GM15510 (cell line): Measurements from ENCODE around the gene CFAP57.

Source experiments
- POLR2A ChIP-seq: IDR thresholded peaks from 3 replicates; pipeline ENCODE4 v1.6.1; 2011; ENCODE audit warnings: borderline replicate concordance; ENCODE audit not compliant: insufficient read length; ENCODE audit errors: extremely low read depth

CFAP57 gene

DNA sequence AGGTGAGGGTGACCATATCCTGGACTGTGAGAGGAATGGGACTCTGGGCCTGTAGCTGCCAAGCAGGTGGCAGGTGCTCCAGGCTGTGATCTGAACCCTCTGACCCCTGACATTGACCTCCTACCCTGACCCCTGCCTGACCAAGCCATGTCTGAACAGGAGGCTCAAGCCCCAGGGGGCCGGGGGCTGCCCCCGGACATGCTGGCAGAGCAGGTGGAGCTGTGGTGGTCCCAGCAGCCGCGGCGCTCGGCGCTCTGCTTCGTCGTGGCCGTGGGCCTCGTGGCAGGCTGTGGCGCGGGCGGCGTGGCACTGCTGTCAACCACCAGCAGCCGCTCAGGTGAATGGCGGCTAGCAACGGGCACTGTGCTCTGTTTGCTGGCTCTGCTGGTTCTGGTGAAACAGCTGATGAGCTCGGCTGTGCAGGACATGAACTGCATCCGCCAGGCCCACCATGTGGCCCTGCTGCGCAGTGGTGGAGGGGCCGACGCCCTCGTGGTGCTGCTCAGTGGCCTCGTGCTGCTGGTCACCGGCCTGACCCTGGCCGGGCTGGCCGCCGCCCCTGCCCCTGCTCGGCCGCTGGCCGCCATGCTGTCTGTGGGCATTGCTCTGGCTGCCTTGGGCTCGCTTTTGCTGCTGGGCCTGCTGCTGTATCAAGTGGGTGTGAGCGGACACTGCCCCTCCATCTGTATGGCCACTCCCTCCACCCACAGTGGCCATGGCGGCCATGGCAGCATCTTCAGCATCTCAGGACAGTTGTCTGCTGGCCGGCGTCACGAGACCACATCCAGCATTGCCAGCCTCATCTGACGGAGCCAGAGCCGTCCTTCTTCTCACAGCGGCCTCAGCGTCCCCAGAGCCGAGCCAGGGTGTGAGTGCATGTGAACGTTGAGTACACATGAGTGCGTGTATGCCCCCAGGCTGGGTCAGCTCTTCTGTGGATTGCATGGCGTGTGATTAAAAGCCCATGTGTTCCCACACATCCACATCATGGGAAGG lies 100.7 kb downstream of the CFAP57 start:
- TF ChIP-seq POLR2A: no peak

- TF ChIP-seq POLR2A: no peak
These were observed 101.6 kb downstream of the CFAP57 start for GRCh38 chr1:43273708-43274107.

GRCh38 chr1:43274125-43274803 lies 102.1 kb downstream of the CFAP57 start:
- TF ChIP-seq POLR2A: no peak

GRCh38 chr1:43274804-43275180 lies 102.7 kb downstream of the CFAP57 start:
- TF ChIP-seq POLR2A: no peak

DNA sequence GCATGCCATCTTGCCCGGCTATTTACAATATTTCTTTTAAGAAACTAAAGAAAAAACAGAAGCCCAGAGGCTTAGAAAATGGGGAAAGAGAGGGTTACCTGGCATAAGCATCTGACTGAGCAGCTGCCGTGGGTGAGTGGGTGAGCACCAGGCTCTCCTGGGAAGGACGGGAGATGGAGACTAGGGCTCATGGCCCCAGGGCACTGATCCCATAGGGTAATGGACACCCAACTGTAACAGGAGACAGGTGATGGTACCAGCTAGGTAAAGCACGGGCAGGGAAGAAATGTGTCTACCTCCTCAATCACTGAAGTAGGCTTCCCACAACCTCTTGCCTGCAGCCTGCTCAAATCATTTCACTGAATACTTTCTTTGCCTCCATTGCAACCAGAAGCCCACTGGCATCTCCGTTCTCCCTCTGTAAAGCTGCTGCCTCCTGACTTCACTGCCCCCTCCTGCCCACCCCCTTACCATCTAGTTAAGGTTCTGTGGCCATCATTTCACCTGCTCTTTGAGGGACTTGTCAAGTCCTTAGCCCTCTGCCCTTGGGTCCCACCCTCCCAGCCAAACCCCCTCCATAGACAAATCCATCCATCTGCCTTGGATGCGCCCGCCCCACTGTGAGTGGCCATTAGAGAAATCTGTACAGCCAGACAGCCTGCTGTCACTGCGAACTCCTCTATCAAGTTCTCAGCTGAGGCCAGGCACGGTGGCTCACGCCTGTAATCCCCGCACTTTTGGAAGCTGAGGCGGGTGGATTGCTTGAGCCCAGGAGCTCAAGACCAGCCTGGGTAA lies 103.9 kb downstream of the CFAP57 start:
- TF ChIP-seq POLR2A: no peak

GRCh38 chr1:43276673-43277072 lies 104.5 kb downstream of the CFAP57 start:
- no peak for TF ChIP-seq POLR2A

DNA sequence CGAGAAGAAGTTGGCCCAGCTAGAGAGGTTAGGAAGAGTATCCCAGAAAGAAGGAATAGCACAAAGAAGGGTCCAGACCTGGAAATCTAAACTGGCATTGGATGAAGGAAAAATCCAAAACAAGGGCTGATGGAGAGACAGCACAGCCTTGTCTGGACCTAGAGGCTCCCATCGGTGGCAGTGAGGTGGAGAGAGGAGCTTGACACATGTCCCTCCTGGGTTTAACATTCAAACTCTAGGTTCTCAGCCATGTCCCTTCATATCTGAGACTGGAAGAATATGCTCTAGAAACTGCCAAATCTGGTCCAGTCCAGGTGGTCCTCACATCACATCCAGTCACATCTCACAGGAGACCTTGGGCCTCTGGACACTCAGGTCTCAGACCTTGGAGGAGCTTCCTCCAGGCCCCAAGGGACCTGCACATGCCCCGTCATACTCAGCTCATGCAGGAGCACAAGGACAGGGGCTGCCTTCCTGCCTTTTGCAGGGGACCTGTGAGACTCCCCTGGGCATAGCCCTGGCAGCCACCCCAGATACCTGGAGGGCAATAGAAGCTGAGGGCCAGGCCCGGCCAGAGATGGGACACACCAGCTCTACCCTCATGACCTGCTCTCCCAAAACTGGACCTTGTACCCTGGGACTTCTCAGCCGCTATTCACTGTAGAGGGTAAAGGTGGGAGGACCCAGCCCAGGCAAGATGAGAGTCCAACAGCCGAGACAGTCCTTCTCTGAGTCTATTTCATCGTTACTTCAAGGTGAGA lies 105.2 kb downstream of the CFAP57 start:
- TF ChIP-seq POLR2A: no peak

GRCh38 chr1:43279161-43279560 lies 107.0 kb downstream of the CFAP57 start:
- TF ChIP-seq POLR2A: no peak

GRCh38 chr1:43279666-43280065 lies 107.5 kb downstream of the CFAP57 start:
- no peak for TF ChIP-seq POLR2A

- no peak for TF ChIP-seq POLR2A
These were observed 108.6 kb downstream of the CFAP57 start for GRCh38 chr1:43280692-43281091.

- TF ChIP-seq POLR2A: no peak
These were observed 110.4 kb downstream of the CFAP57 start for GRCh38 chr1:43282220-43283195.

- TF ChIP-seq POLR2A: no peak
These were observed 111.9 kb downstream of the CFAP57 start for GRCh38 chr1:43284065-43284464.

DNA sequence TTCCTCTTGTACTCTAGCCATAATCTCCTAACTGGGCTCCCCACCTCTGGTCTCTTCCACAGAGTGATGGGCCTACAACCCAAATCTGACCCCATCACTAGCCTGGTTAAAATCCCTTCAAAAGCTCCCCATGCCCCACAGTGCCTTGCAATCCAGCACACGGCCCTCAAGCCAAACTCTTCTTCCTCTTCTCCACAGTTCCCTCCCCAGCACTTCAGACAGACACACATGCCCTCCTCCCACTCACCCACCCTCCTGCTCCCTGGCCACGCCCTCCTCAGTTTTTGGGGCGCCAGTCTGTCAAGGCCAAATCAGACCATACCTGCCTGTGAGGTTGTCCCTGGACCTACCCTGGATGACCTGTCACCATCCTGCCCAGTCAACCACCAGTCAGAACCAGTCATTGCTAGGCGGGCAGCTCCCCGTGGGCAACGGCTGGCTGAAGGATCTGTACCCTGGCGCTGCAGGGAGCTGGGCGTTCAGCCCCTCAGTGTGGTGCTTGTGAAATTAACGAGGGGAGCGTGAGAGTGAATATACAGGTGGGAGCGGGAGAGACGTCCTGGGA lies 112.5 kb downstream of the CFAP57 start:
- no peak for TF ChIP-seq POLR2A
